GM12892 (cell line): ENCODE data around the gene VCAN.
A peak's percentile ranks its signal among the peaks of the same experiment; 100 is the strongest.

Experiments used
- DNase-seq: peaks from one replicate; pipeline ENCODE4 v3.0.0; 2011; ENCODE audit not compliant: insufficient read length
- FAIRE-seq: peaks from 2 replicates; lab custom pipeline; 2011; peaks lifted over from hg19 to GRCh38; lab: Jason Lieb, UNC
- POLR2A ChIP-seq: IDR thresholded peaks from 2 replicates; pipeline ENCODE4 v1.6.1; 2011; ENCODE audit warnings: low read depth, low read length, control low read depth
- POLR2AphosphoS5 ChIP-seq: IDR thresholded peaks from 2 replicates; pipeline ENCODE4 v1.6.1; 2011; ENCODE audit warnings: low read depth, low read length, control low read depth
- TAF1 ChIP-seq: IDR thresholded peaks from 2 replicates; pipeline ENCODE4 v1.6.1; 2011; ENCODE audit warnings: low read depth, mild to moderate bottlenecking, control low read depth, low read length, borderline replicate concordance

The VCAN gene

DNA sequence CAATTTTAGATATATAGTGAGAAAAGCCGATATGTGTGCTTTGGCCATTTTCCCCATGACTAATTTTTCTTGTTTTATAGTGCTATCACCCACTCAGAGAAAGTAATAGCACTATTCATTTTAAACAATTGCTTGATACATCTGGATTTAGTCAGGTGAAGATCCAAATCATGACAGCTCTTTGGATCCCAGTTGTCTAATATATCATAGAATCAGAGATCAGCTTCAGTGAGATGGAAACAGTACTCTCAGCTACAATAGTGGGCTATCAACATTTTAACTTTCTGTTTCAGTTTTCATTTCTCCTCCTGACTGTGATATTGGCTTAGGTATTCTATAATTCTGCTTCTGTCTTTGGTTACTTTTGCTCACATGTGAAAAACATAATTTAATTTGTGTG is 38.7 kb downstream of the VCAN start:
- TF ChIP-seq POLR2AphosphoS5 (no peak), TAF1 (no peak), POLR2A (no peak)
- no peak for DNase-seq
- peak; percentile 30 for FAIRE-seq

DNA sequence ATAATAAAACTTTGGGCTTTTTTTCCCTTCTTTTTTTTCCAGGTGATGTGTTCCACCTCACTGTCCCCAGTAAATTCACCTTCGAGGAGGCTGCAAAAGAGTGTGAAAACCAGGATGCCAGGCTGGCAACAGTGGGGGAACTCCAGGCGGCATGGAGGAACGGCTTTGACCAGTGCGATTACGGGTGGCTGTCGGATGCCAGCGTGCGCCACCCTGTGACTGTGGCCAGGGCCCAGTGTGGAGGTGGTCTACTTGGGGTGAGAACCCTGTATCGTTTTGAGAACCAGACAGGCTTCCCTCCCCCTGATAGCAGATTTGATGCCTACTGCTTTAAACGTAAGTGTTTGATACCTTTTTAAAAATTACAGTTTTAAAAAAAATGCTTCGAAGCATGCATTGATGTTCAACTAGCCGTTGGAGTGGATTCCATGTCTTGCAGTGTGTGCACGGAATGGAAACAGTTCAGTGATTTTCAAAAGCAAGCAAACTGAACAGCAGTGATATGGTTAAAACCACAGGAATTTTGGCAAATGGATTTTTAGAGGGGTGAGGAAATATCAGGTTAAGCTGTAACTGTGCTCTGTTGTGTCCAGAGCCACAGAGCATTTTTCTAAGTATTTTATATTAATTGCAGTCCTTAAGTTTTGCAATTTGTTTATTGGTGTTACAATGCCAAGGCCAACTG is 40.7 kb downstream of the VCAN start:
- no peak for DNase-seq
- no peak for FAIRE-seq
- TF ChIP-seq POLR2AphosphoS5, result no peak
- TF ChIP-seq TAF1, result no peak
- no peak for TF ChIP-seq POLR2A

DNA sequence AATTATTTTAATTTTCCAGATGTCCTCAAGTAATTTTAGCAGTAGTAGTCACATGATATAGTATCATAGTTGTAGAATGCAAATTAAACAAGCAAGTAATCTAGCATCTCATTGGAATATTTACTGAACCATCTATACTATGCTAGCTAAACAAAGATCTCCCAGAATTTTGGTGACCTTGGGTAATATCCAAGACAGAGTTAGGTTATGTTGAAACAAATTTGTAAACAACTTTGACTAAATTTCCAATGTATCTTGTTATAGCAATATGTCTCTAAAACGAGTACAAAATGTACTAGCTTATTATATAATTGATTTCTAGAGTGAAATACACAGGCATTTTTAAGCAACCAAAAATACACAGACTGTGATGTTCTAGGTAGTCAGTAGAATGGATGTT is 41.5 kb downstream of the VCAN start:
- no peak for FAIRE-seq
- DNase-seq, result no peak
- no peak for TF ChIP-seq TAF1
- no peak for TF ChIP-seq POLR2AphosphoS5
- TF ChIP-seq POLR2A, result no peak

DNA sequence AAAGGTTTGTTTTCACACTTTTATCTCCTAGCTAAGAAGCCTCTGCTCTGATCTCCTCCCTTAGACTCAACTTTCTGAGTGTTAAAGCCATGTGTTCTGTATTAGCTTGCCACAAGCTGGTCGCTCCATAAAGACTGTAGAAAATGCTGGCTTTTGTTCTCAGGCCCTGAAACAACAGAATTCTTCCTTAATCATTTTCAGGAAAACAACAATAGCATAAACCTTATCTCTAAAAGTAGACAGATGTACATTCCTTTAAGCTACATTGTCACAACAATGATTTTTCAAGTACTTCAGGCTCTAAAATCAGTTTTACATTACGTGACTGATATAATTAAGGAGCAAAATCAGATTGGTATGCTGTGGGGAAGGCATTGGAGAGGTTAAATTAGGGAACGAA is 41.9 kb downstream of the VCAN start:
- DNase-seq, result no peak
- no peak for FAIRE-seq
- TF ChIP-seq POLR2AphosphoS5 (no peak), TAF1 (no peak), POLR2A (no peak)

DNA sequence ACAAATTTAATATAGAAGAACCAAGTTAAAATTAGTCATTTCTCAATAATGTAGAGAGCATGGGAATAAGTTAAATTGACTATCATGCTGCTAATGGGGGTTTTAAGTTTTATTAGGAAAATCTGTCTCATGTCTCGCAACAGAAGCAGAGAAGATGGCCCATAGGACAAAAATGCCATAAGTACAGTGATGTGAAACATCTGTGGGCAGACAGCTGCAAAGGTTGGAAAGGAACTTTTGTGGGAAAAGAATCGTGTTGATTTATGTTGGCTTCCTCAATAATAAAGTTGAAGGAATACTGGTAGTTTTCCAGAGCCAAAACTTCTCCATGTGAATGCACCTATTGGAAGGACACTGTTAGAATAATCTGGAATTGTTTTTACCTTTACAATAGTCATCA is 44.8 kb downstream of the VCAN start:
- no peak for DNase-seq
- TF ChIP-seq POLR2AphosphoS5, result no peak
- TF ChIP-seq TAF1, result no peak
- no peak for TF ChIP-seq POLR2A
- no peak for FAIRE-seq

DNA sequence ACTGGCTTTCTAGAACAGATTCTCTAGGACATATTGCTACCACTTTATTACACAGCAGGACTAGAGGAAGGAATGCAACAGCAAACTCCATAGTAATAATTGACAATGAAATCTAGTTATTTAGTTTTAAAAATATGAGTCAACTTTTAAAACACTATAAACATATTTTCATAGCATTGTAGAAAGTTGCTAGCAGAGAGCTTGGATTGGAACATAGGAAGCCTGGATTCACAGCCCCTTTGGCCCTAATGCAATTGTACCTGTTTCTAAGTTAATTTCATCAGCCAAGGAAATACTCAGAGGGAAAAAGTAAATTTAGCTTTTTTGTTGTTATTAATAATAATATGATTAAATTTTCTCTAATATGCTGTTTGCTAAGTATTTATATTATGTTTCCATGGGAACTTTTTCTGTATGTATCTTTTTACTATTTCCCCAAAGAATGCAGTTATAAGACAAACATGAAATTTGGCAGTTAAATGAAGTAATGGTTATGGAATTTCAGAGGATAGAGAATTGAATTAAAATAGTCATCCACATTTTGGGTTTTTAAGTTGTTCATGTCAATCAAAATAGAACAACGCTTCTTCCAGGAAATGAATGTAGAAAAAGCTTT is 45.6 kb downstream of the VCAN start:
- no peak for TF ChIP-seq TAF1
- TF ChIP-seq POLR2AphosphoS5, result no peak
- no peak for TF ChIP-seq POLR2A
- no peak for DNase-seq
- FAIRE-seq, result no peak

DNA sequence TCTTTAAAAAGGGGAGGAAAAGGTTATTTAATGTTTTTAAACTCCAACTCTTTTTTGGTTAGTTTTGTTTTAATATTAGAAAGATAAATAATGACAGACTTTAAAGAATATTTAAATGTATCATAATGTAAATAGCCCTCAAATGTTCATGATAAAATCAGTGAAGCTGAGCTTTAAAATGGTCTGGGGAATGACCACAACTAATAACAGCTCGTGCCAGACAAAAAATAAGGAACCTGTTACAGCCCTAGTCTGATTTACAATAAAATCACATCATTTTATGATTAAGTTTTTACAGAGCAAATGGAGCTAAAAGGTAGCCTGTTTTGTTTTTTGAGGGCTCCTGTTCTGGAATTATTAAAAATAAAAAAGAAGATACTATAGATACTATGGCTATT is 46.1 kb downstream of the VCAN start:
- no peak for DNase-seq
- FAIRE-seq, result no peak
- TF ChIP-seq POLR2A, result no peak
- TF ChIP-seq POLR2AphosphoS5, result no peak
- no peak for TF ChIP-seq TAF1

DNA sequence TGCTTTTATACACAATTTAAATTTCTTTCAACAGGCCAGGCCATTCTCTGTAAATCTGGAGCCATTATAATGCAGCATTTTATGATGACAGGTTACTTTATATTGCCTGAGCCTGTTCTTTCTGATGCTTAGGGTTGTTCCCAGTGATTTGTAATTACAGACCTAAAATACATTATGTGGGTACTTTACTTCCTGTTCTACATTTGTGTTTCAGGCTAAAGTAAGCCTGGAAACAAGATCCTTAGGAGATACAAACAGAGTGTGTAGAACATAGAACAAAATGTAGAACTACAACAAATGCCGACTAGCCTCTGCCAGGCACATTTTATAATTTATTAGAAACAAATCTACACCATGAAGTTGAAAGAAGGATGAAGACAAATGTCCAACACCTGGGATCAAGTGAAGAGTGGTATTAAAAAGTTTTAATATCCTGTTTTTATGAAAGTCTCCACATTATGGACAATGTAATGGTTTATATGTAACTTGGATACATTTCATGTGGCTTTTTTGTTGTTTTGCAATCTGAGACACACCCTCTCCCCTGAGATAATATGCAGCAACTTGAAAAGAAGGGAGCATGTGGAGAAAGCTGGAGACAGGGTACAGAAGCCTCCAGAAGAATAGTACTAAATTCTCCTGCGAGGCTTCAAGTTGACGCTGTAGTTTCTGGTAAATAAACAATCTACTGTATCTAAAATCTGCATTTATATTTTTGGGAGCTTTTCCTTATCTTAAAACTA is 46.9 kb downstream of the VCAN start:
- DNase-seq (no peak), FAIRE-seq (no peak)

DNA sequence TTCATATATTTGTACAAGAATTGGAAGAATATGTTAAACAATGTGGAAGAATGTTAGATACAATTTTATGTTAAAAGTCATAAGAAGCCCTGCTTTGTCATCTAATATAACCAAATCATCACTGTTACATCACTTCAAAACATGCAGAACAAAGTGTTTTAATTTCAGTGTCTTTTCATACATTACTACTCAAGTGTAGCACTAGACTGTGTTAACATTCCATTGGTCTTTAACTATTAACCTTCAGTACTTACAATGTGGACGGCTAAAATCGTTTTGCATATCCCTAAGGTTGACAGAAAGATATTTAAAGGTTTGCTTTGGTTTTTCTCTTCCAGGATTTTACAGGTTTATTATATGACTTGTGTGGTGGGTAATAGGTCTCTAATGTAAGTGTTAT is 50.9 kb downstream of the VCAN start:
- no peak for TF ChIP-seq POLR2AphosphoS5
- no peak for TF ChIP-seq POLR2A
- TF ChIP-seq TAF1, result no peak
- DNase-seq, result no peak
- no peak for FAIRE-seq

More for the DNA sequence above, 46.9 kb downstream of the VCAN start:
- no peak for TF ChIP-seq TAF1
- no peak for TF ChIP-seq POLR2AphosphoS5
- no peak for TF ChIP-seq POLR2A

DNA sequence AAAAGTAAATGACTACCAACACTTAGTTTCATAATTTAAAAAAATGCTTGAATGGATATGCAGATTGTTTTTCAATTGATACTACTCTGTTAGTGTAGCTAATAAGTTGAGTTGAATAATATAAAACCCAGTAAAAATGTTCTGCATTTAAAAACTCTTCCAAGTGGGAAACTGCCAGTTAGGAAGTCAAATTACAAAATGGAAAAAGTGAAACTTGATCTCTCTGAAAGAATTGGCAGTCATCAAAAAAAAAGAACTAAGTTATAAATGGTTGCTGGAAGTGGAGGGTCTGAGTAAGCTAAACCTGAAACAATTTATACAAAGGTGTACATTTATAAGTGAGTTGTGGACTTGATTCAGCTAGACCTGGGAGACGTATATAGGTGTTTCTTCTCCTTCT is 52.4 kb downstream of the VCAN start:
- FAIRE-seq (no peak), DNase-seq (no peak)
- TF ChIP-seq TAF1 (no peak), POLR2A (no peak), POLR2AphosphoS5 (no peak)

DNA sequence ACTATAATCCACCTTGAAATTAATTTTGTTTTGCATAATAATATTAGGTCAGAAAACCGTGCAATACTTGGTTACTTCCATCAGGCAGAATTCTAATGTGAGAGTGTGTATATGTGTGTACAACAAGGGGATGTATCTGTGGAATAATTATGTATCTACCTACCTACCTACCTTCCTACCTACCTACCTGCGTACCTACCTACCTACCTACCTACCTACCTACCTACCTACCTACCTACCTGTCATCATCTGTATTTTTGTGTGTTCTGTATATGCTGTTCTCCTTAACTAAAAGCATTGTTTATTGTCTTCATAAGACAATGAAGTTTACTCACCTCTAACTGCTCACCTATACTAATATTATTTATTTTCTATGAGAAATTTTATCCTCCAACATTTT is 52.8 kb downstream of the VCAN start:
- FAIRE-seq, result no peak
- TF ChIP-seq POLR2AphosphoS5 (no peak), POLR2A (no peak), TAF1 (no peak)
- DNase-seq, result no peak
